MG63 (cell line): ENCODE data around the gene TYW1. TPM values are rescaled to one million over a fixed set of nuclear protein-coding genes. Genes with fewer than 3 reads are reported as not detected.
"Not testable (repeated sequence)": the region's sequence is repeated elsewhere in the genome, so short reads cannot be mapped to it uniquely, and the experiment has no call there.

ENCODE experiments used
- DNase-seq: peaks from one replicate; pipeline ENCODE4 v3.0.0-alpha.2; 2020
- H3K27me3 ChIP-seq: fragments of 250-450 bp; sonication (Bioruptor Pico); 2 replicates; pipeline ENCODE4 v1.5.1; 2020; ENCODE audit warnings: mild to moderate bottlenecking, moderate library complexity
- H3K36me3 ChIP-seq: fragments of 250-450 bp; sonication (Bioruptor Pico); 2 replicates; pipeline ENCODE4 v1.5.1; 2020; ENCODE audit warnings: mild to moderate bottlenecking, moderate library complexity
- H3K4me3 ChIP-seq: fragments of 250-450 bp; sonication (Bioruptor Pico); 2 replicates; pipeline ENCODE4 v1.5.1; 2020; ENCODE audit warnings: mild to moderate bottlenecking, moderate library complexity
- H3K9me3 ChIP-seq: fragments of 250-450 bp; sonication (Bioruptor Pico); 2 replicates; pipeline ENCODE4 v1.5.1; 2020; ENCODE audit warnings: mild to moderate bottlenecking, moderate library complexity
- total RNA-seq: library from RNA; depleted of rRNA; stranded (reverse); fragments of >200 nt; shearing (Covaris generic); gene quantifications from 2 replicates; pipeline ENCODE4 v1.2.3, GENCODE V29; 2014; ENCODE audit warnings: low replicate concordance

The TYW1 gene
- total RNA-seq, 1 experiment from 2014 or later: 6.8 TPM

- H3K9me3 ChIP-seq, DNase-seq, H3K4me3 ChIP-seq, H3K27me3 ChIP-seq, H3K36me3 ChIP-seq: not testable (repeated sequence)
Observed at GRCh38 chr7:67062802-67063201, 66.2 kb downstream of the TYW1 start.

GRCh38 chr7:67066950-67067622 lies 70.5 kb downstream of the TYW1 start:
- peak; percentile 64 for DNase-seq
- H3K36me3 ChIP-seq, H3K9me3 ChIP-seq, H3K27me3 ChIP-seq: not testable (repeated sequence)
- H3K4me3 ChIP-seq: peak overlapping the region; percentile 27

- not testable (repeated sequence) for H3K27me3 ChIP-seq, DNase-seq, H3K4me3 ChIP-seq, H3K9me3 ChIP-seq, H3K36me3 ChIP-seq
Observed at GRCh38 chr7:67076120-67076519, 79.5 kb downstream of the TYW1 start.

GRCh38 chr7:67082880-67083279 lies 86.2 kb downstream of the TYW1 start:
- not testable (repeated sequence) for DNase-seq, H3K27me3 ChIP-seq, H3K4me3 ChIP-seq, H3K36me3 ChIP-seq, H3K9me3 ChIP-seq

- not testable (repeated sequence) for H3K27me3 ChIP-seq, H3K4me3 ChIP-seq, H3K9me3 ChIP-seq, DNase-seq, H3K36me3 ChIP-seq
Observed at GRCh38 chr7:67089261-67089660, 92.6 kb downstream of the TYW1 start.

GRCh38 chr7:67091053-67091452 lies 94.4 kb downstream of the TYW1 start:
- not testable (repeated sequence) for H3K4me3 ChIP-seq, H3K27me3 ChIP-seq, H3K9me3 ChIP-seq, H3K36me3 ChIP-seq, DNase-seq

- DNase-seq, H3K9me3 ChIP-seq, H3K36me3 ChIP-seq, H3K4me3 ChIP-seq, H3K27me3 ChIP-seq: not testable (repeated sequence)
Observed at GRCh38 chr7:67098031-67098430, 101.4 kb downstream of the TYW1 start.

- H3K4me3 ChIP-seq, DNase-seq, H3K27me3 ChIP-seq, H3K36me3 ChIP-seq, H3K9me3 ChIP-seq: not testable (repeated sequence)
Observed at GRCh38 chr7:67099406-67099805, 102.8 kb downstream of the TYW1 start.

- DNase-seq, H3K27me3 ChIP-seq, H3K9me3 ChIP-seq: not testable (repeated sequence)
Observed at GRCh38 chr7:67100038-67100437, 103.4 kb downstream of the TYW1 start.

GRCh38 chr7:67100956-67101361 lies 104.3 kb downstream of the TYW1 start:
- no peak for DNase-seq
- H3K36me3 ChIP-seq: no peaks in the 10 kb centered on the region
- no peaks in the 10 kb centered on the region for H3K27me3 ChIP-seq
- H3K9me3 ChIP-seq: no peaks in the 10 kb centered on the region
- H3K4me3 ChIP-seq: no peak overlapping the region

More at GRCh38 chr7:67100038-67100437, 103.4 kb downstream of the TYW1 start:
- H3K4me3 ChIP-seq, H3K36me3 ChIP-seq: not testable (repeated sequence)

GRCh38 chr7:67104937-67105336 lies 108.3 kb downstream of the TYW1 start:
- H3K4me3 ChIP-seq, H3K36me3 ChIP-seq, DNase-seq, H3K27me3 ChIP-seq, H3K9me3 ChIP-seq: not testable (repeated sequence)

GRCh38 chr7:67105377-67105776 lies 108.7 kb downstream of the TYW1 start:
- DNase-seq: no peak
- Histone ChIP-seq H3K36me3 (no peaks in the 10 kb centered on the region), H3K27me3 (no peaks in the 10 kb centered on the region), H3K9me3 (no peaks in the 10 kb centered on the region), H3K4me3 (no peak overlapping the region)

GRCh38 chr7:67106255-67106654 lies 109.6 kb downstream of the TYW1 start:
- H3K27me3 ChIP-seq, H3K9me3 ChIP-seq, H3K4me3 ChIP-seq, DNase-seq, H3K36me3 ChIP-seq: not testable (repeated sequence)

GRCh38 chr7:67111342-67111741 lies 114.7 kb downstream of the TYW1 start:
- not testable (repeated sequence) for H3K27me3 ChIP-seq, DNase-seq, H3K36me3 ChIP-seq, H3K9me3 ChIP-seq, H3K4me3 ChIP-seq

- DNase-seq, H3K4me3 ChIP-seq, H3K36me3 ChIP-seq, H3K27me3 ChIP-seq, H3K9me3 ChIP-seq: not testable (repeated sequence)
Observed at GRCh38 chr7:67114483-67115246, 118.0 kb downstream of the TYW1 start.

GRCh38 chr7:67120491-67120890 lies 123.9 kb downstream of the TYW1 start:
- DNase-seq, H3K27me3 ChIP-seq, H3K36me3 ChIP-seq, H3K4me3 ChIP-seq, H3K9me3 ChIP-seq: not testable (repeated sequence)

GRCh38 chr7:67128257-67128656 lies 131.6 kb downstream of the TYW1 start:
- H3K36me3 ChIP-seq, H3K4me3 ChIP-seq, DNase-seq, H3K27me3 ChIP-seq, H3K9me3 ChIP-seq: not testable (repeated sequence)

GRCh38 chr7:67130766-67131165 lies 134.1 kb downstream of the TYW1 start:
- H3K27me3 ChIP-seq, DNase-seq, H3K9me3 ChIP-seq, H3K4me3 ChIP-seq, H3K36me3 ChIP-seq: not testable (repeated sequence)
